CD4-positive, alpha-beta T cell (primary cell): ENCODE measurements around the gene LDB2. TPM values are rescaled to one million over a fixed set of nuclear protein-coding genes. Genes with fewer than 3 reads are reported as not detected.

Experiments used
- ATAC-seq: fragments of 200-7000 bp; cut with Tn5 transposase; one replicate; pipeline ENCODE4 v1.10.0; 2022; ENCODE audit warnings: mild to moderate bottlenecking; ENCODE audit not compliant: poor library complexity
- CTCF ChIA-PET: fragments of 350-600 bp; sonication (Branson Sonifier 250); formaldehyde crosslinking; loops from one replicate; lab custom pipeline; 2021; ENCODE audit warnings: antibody characterized with exemption, inconsistent platforms; lab: Charles Lee
- POLR2A ChIA-PET: fragments of 350-600 bp; sonication (Branson Sonifier 250); formaldehyde crosslinking; loops from one replicate; lab custom pipeline; 2021; ENCODE audit warnings: antibody characterized with exemption, inconsistent platforms; lab: Charles Lee
- DNase-seq, 14 experiments: peaks; one replicate each; pipeline ENCODE4 v3.0.0-alpha.2; 2013 to 2020; ENCODE audit warnings: mixed read lengths in 2 of 14
- H3K27ac ChIP-seq, 2 donors: one replicate each; pipeline versions ENCODE4 v1.5.1 to v1.7.0; 2013; ENCODE audit warnings: low read length in 2 of 2, low read depth in 1 of 2, mild to moderate bottlenecking in 1 of 2
- H3K27me3 ChIP-seq, 2 experiments: 1 replicate in 1 of 2; 2 replicates in 1 of 2; pipeline versions ENCODE4 v1.6.1 to v1.7.0; 2013; ENCODE audit warnings: low read length in 2 of 2, control low read depth in 1 of 2, mild to moderate bottlenecking in 1 of 2, moderate library complexity in 1 of 2; ENCODE audit not compliant: insufficient read depth in 2 of 2, control insufficient read depth in 1 of 2
- H3K36me3 ChIP-seq: one replicate; pipeline ENCODE4 v1.6.1; 2013; ENCODE audit warnings: low read length, control low read depth; ENCODE audit not compliant: insufficient read depth
- H3K4me1 ChIP-seq: one replicate; pipeline ENCODE4 v1.6.1; 2013; ENCODE audit warnings: low read length, control low read depth; ENCODE audit not compliant: insufficient read depth
- H3K4me3 ChIP-seq: one replicate; pipeline ENCODE4 v1.5.1; 2013; ENCODE audit warnings: mild to moderate bottlenecking, low read length, moderate library complexity
- H3K9me3 ChIP-seq, 2 experiments: 1 replicate in 1 of 2; 2 replicates in 1 of 2; pipeline versions ENCODE4 v1.6.1 to v1.7.0; 2013; ENCODE audit warnings: low read length in 2 of 2, mild to moderate bottlenecking in 2 of 2, control low read depth in 1 of 2, moderate library complexity in 1 of 2; ENCODE audit not compliant: control insufficient read depth in 1 of 2, insufficient read depth in 1 of 2
- H3K27ac Mint-ChIP-seq: one replicate; pipeline ENCODE4 v1.8.0; 2020; ENCODE audit warnings: mixed read lengths
- H3K27me3 Mint-ChIP-seq: one replicate; pipeline ENCODE4 v1.8.0; 2021; ENCODE audit warnings: mixed read lengths
- H3K36me3 Mint-ChIP-seq: one replicate; pipeline ENCODE4 v1.8.0; 2021; ENCODE audit warnings: low read depth, mixed read lengths
- H3K4me1 Mint-ChIP-seq: one replicate; pipeline ENCODE4 v1.8.0; 2021; ENCODE audit warnings: low read depth, mixed read lengths
- H3K4me3 Mint-ChIP-seq: one replicate; pipeline ENCODE4 v1.8.0; 2020; ENCODE audit warnings: mild to moderate bottlenecking, mixed read lengths
- H3K9me3 Mint-ChIP-seq: one replicate; pipeline ENCODE4 v1.8.0; 2020; ENCODE audit warnings: mixed read lengths
- CTCF ChIP-seq: fragments of 200-600 bp; IDR thresholded peaks from one replicate; pipeline ENCODE4 v1.8.0; 2022; ENCODE audit warnings: antibody characterized with exemption, mild to moderate bottlenecking
- intact Hi-C, 2 experiments: fragments of 100-400 bp; cut with DNase I in 1 of 2; cut with micrococcal nuclease in 1 of 2; formaldehyde crosslinking; loops; one replicate each; pipeline versions ENCODE4 v1.15.1 to v1.9.0; 2023 to 2025; cut with DNase I, micrococcal nuclease
- total RNA-seq, 174 experiments: library from RNA in 2 of 174; stranded (reverse) in 2 of 174; gene quantifications; one replicate each; pipeline ENCODE4 v1.2.3 and lab custom pipeline; 2021 to 2026

Gene LDB2
- total RNA-seq, 2 experiments from 2014 or later, result not detected

GRCh38 chr4:16686195-16686594 is 212.2 kb downstream of the LDB2 start:
- no peak for DNase-seq
- Histone ChIP-seq H3K27ac (no peak overlapping the region), H3K4me3 (no peak overlapping the region), H3K27me3 (no peaks in the 10 kb centered on the region), H3K9me3 (no peaks in the 10 kb centered on the region), H3K36me3 (no peaks in the 10 kb centered on the region), H3K4me1 (no peaks in the 10 kb centered on the region)
- CTCF ChIA-PET, result no interaction called here
- no peaks in the 10 kb centered on the region for H3K9me3 Mint-ChIP-seq
- intact Hi-C loops, result no loop called here
- ATAC-seq, result no peak
- no peak overlapping the region for H3K27ac Mint-ChIP-seq
- TF ChIP-seq CTCF, result no peak
- POLR2A ChIA-PET, result no interaction called here
- H3K27me3 Mint-ChIP-seq, result peaks cover 6% of the 10 kb centered on the region
- H3K4me1 Mint-ChIP-seq, result no peaks in the 10 kb centered on the region
- H3K4me3 Mint-ChIP-seq, result no peak overlapping the region
- H3K36me3 Mint-ChIP-seq, result no peaks in the 10 kb centered on the region

GRCh38 chr4:16685536-16685935 is 212.9 kb downstream of the LDB2 start:
- Histone ChIP-seq H3K4me3 (no peak overlapping the region), H3K27ac (no peak overlapping the region), H3K4me1 (no peaks in the 10 kb centered on the region), H3K9me3 (no peaks in the 10 kb centered on the region), H3K27me3 (no peaks in the 10 kb centered on the region), H3K36me3 (no peaks in the 10 kb centered on the region)
- intact Hi-C loops, result no loop called here
- ChIA-PET CTCF (no interaction called here), POLR2A (no interaction called here)
- TF ChIP-seq CTCF, result no peak
- Mint-ChIP-seq H3K4me3 (no peak overlapping the region), H3K27me3 (peaks cover 6% of the 10 kb centered on the region), H3K4me1 (no peaks in the 10 kb centered on the region), H3K36me3 (no peaks in the 10 kb centered on the region), H3K9me3 (no peaks in the 10 kb centered on the region), H3K27ac (no peak overlapping the region)
- no peak for DNase-seq
- ATAC-seq, result no peak

GRCh38 chr4:16684935-16685334 is 213.5 kb downstream of the LDB2 start:
- H3K9me3 ChIP-seq, result no peaks in the 10 kb centered on the region

More at GRCh38 chr4:16684935-16685334, 213.5 kb downstream of the LDB2 start:
- no peak overlapping the region for H3K27ac Mint-ChIP-seq
- no peak for TF ChIP-seq CTCF
- no peaks in the 10 kb centered on the region for H3K9me3 Mint-ChIP-seq
- no peaks in the 10 kb centered on the region for H3K4me1 Mint-ChIP-seq
- peaks cover 6% of the 10 kb centered on the region for H3K27me3 Mint-ChIP-seq
- H3K4me3 Mint-ChIP-seq, result no peak overlapping the region
- ATAC-seq (no peak), DNase-seq (no peak)
- CTCF ChIA-PET, result no interaction called here
- no peaks in the 10 kb centered on the region for H3K27me3 ChIP-seq
- no peak overlapping the region for H3K27ac ChIP-seq
- H3K36me3 Mint-ChIP-seq, result no peaks in the 10 kb centered on the region
- no peaks in the 10 kb centered on the region for H3K4me1 ChIP-seq
- H3K4me3 ChIP-seq, result no peak overlapping the region
- intact Hi-C loops, result no loop called here
- no peaks in the 10 kb centered on the region for H3K36me3 ChIP-seq
- POLR2A ChIA-PET, result no interaction called here
